OCI-LY7 (cell line): ENCODE data around the gene NLGN1. TPM values are rescaled to one million over a fixed set of nuclear protein-coding genes. Genes with fewer than 3 reads are reported as not detected.

Experiments used
- BruUV-seq: library from RNA; stranded (reverse); fragments of 400-500 nt; replicated peaks from 2 replicates; lab custom pipeline; 2021; lab: Mats Ljungman, UMichigan
- CTCF ChIA-PET: fragments of 300-600 bp; sonication (Branson Sonifier 250); formaldehyde crosslinking; loops from one replicate; lab custom pipeline; 2022; ENCODE audit warnings: antibody characterized with exemption; ENCODE audit not compliant: unreplicated experiment; lab: Charles Lee
- POLR2A ChIA-PET: fragments of 300-600 bp; sonication (Branson Sonifier 250); formaldehyde crosslinking; loops from one replicate; lab custom pipeline; 2022; ENCODE audit warnings: antibody characterized with exemption; lab: Charles Lee
- DNase-seq: peaks from one replicate; pipeline ENCODE4 v3.0.0-alpha.2; 2015; ENCODE audit warnings: low spot score
- H2AFZ ChIP-seq: fragments of 200-600 bp; sonication (generic), shearing (Covaris generic); 2 replicates; pipeline ENCODE4 v1.6.1; 2014; ENCODE audit warnings: mild to moderate bottlenecking, antibody characterized with exemption, low read length, moderate library complexity
- H3K27ac ChIP-seq: fragments of 200-600 bp; sonication (generic); 2 replicates; pipeline ENCODE4 v1.5.1; 2014; ENCODE audit warnings: mixed run types, low read depth, mild to moderate bottlenecking, moderate library complexity, low read length, inconsistent platforms; ENCODE audit not compliant: poor library complexity, severe bottlenecking
- H3K36me3 ChIP-seq: fragments of 200-600 bp; sonication (generic); 2 replicates; pipeline ENCODE4 v1.6.1; 2014; ENCODE audit warnings: mild to moderate bottlenecking, antibody characterized with exemption, low read length, moderate library complexity, mixed read lengths; ENCODE audit not compliant: insufficient read depth
- H3K4me1 ChIP-seq: fragments of 200-600 bp; sonication (generic); 2 replicates; pipeline ENCODE4 v1.5.1; 2014; ENCODE audit warnings: mild to moderate bottlenecking, low read length; ENCODE audit not compliant: insufficient read depth, poor library complexity, severe bottlenecking
- H3K4me2 ChIP-seq: fragments of 200-600 bp; sonication (generic); 2 replicates; pipeline ENCODE4 v1.6.1; 2014; ENCODE audit warnings: mild to moderate bottlenecking, low read length
- H3K4me3 ChIP-seq: fragments of 200-600 bp; sonication (generic); 2 replicates; pipeline ENCODE4 v1.5.1; 2014; ENCODE audit warnings: mild to moderate bottlenecking, low read depth, low read length; ENCODE audit not compliant: poor library complexity, severe bottlenecking
- H3K79me2 ChIP-seq: fragments of 200-600 bp; sonication (generic); 2 replicates; pipeline ENCODE4 v1.6.1; 2016; ENCODE audit warnings: low read depth, mild to moderate bottlenecking, low read length, moderate library complexity, mixed read lengths; ENCODE audit not compliant: insufficient read depth
- H3K9me2 ChIP-seq: fragments of 200-600 bp; sonication (generic); 2 replicates; pipeline ENCODE4 v1.6.1; 2016; ENCODE audit warnings: mild to moderate bottlenecking, low read length, mixed read lengths; ENCODE audit not compliant: insufficient read depth
- H3K9me3 ChIP-seq: fragments of 200-600 bp; sonication (generic); 2 replicates; pipeline ENCODE4 v1.6.1; 2014; ENCODE audit warnings: mild to moderate bottlenecking, mixed run types, low read length, mixed read lengths
- H4K20me1 ChIP-seq: fragments of 200-600 bp; sonication (generic); 2 replicates; pipeline ENCODE4 v1.6.1; 2014; ENCODE audit warnings: mild to moderate bottlenecking, antibody characterized with exemption, low read length, moderate library complexity, mixed read lengths; ENCODE audit not compliant: insufficient read depth
- EZH2phosphoT487 ChIP-seq: fragments of 200-600 bp; sonication (generic); IDR thresholded peaks from 2 replicates; pipeline ENCODE4 v1.6.1; 2018; ENCODE audit warnings: low read depth, borderline replicate concordance, mild to moderate bottlenecking, mixed run types, antibody characterized with exemption, low read length, moderate library complexity, mixed read lengths
- intact Hi-C: fragments of 100-400 bp; cut with micrococcal nuclease; formaldehyde crosslinking; loops from one replicate; pipeline ENCODE4 v1.10.0; 2022; ENCODE audit not compliant: unreplicated experiment
- total RNA-seq, 2 experiments: library from RNA; depleted of rRNA in 1 of 2; stranded (reverse); fragments of >200 nt in 1 of 2; shearing (Covaris generic) in 1 of 2; gene quantifications; 2 replicates each; pipeline ENCODE4 v1.2.3, GENCODE V29; 2014 to 2022
- TF ChIP-seq, protein P1 (sequence below): fragments of 200-600 bp; sonication (generic); conservative IDR thresholded peaks from 2 replicates; pipeline ENCODE4 v1.5.1; 2014; ENCODE audit warnings: mild to moderate bottlenecking, antibody characterized with exemption, low read length, moderate library complexity, mixed read lengths

The NLGN1 gene
- total RNA-seq, 2 experiments from 2014 or later: not detected

DNA sequence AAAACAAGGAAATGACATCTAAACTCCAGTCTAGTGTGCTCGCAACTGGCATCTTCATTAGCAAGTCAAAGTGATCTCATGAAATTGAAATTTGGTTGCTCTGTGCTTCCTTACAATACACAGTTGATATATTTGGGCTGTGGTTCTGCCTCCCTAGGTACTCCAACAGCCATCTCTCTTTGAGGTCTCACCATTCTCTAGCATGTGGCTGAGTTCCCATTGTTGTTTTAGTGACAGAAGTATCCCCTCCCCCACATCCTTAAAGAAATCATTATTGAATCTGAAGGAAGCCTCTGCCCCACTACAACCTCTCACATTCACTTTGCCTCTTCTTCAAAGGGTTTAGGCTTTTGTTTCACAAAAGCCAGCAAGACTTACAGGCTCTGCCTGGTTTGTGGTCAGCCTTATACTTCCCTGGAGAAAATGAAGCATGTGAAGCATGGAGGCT is 516.5 kb downstream of the NLGN1 start:
- Histone ChIP-seq H4K20me1 (no peaks in the 10 kb centered on the region), H3K4me2 (no peak overlapping the region), H3K4me1 (no peaks in the 10 kb centered on the region), H3K4me3 (no peak overlapping the region), H3K79me2 (no peaks in the 10 kb centered on the region), H2AFZ (no peak overlapping the region), H3K9me3 (no peaks in the 10 kb centered on the region), H3K9me2 (no peaks in the 10 kb centered on the region), H3K36me3 (no peaks in the 10 kb centered on the region), H3K27ac (no peak overlapping the region)
- intact Hi-C loops: no loop called here
- ChIA-PET CTCF (no interaction called here), POLR2A (interaction anchor here (1.0 kb wide), 1 partner anchor 14 kb away, joined by 3 read pairs; no protein-coding TSS in a partner anchor)
- DNase-seq: no peak
- TF ChIP-seq EZH2phosphoT487: no peak
- TF ChIP-seq, protein P1, sequence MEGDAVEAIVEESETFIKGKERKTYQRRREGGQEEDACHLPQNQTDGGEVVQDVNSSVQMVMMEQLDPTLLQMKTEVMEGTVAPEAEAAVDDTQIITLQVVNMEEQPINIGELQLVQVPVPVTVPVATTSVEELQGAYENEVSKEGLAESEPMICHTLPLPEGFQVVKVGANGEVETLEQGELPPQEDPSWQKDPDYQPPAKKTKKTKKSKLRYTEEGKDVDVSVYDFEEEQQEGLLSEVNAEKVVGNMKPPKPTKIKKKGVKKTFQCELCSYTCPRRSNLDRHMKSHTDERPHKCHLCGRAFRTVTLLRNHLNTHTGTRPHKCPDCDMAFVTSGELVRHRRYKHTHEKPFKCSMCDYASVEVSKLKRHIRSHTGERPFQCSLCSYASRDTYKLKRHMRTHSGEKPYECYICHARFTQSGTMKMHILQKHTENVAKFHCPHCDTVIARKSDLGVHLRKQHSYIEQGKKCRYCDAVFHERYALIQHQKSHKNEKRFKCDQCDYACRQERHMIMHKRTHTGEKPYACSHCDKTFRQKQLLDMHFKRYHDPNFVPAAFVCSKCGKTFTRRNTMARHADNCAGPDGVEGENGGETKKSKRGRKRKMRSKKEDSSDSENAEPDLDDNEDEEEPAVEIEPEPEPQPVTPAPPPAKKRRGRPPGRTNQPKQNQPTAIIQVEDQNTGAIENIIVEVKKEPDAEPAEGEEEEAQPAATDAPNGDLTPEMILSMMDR: no peak
- no TSS peak for BruUV-seq

DNA sequence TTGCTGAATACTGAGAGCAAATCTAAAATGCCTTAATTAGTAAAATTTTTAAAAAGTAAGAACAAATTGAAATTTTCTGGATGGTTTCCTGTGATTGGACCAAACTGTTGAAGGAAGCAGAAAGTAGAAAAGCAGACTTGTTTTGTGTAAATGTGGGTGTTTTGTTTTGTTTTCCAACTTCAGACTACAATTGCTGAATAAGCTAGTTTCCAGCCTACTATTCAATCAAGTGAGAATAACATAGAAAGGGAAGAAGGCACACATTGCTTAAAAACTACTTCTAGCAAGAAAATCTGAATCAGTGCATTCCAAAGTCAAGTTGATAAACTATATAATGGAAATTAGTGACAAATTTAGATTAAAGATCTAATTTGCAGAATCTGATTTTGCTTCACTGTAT is 519.3 kb downstream of the NLGN1 start:
- no peaks in the 10 kb centered on the region for H3K36me3 ChIP-seq
- DNase-seq: no peak
- BruUV-seq: no TSS peak
- no peak overlapping the region for H3K4me3 ChIP-seq
- TF ChIP-seq, protein P1: no peak
- TF ChIP-seq EZH2phosphoT487: no peak
- H3K27ac ChIP-seq: no peak overlapping the region
- H4K20me1 ChIP-seq: no peaks in the 10 kb centered on the region
- no peak overlapping the region for H2AFZ ChIP-seq
- H3K9me2 ChIP-seq: no peaks in the 10 kb centered on the region
- H3K4me2 ChIP-seq: no peak overlapping the region
- H3K4me1 ChIP-seq: no peaks in the 10 kb centered on the region
- H3K79me2 ChIP-seq: no peaks in the 10 kb centered on the region
- intact Hi-C loops: no loop called here
- CTCF ChIA-PET: no interaction called here
- no peaks in the 10 kb centered on the region for H3K9me3 ChIP-seq
- POLR2A ChIA-PET: no interaction called here

DNA sequence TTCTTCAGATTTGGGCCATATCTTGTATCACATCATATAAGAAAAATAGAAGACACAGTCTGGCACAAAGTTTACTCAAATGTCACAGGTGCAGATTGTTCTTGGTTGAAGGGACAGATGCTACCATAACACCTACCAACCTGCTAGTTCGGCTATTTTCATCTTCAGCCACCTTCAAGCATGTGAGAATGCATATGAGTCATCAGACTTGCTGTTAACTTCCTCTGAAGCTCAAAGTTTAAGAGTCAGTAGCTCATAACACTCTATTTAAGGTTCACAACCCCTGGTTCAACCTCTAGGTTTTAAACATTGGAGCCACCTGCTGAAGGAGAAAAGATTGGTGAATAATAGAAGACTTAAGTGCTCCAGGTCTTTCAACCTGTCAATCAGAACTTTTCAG is 522.8 kb downstream of the NLGN1 start:
- POLR2A ChIA-PET: interaction anchor here (1.0 kb wide), 1 partner anchor 40 kb away, joined by 4 read pairs; no protein-coding TSS in a partner anchor

More for the DNA sequence above, 522.8 kb downstream of the NLGN1 start:
- no peak for TF ChIP-seq EZH2phosphoT487
- TF ChIP-seq, protein P1: no peak
- H3K9me2 ChIP-seq: no peaks in the 10 kb centered on the region
- no peak for DNase-seq
- no peak overlapping the region for H3K4me3 ChIP-seq
- intact Hi-C loops: no loop called here
- no peaks in the 10 kb centered on the region for H3K79me2 ChIP-seq
- H3K4me2 ChIP-seq: no peak overlapping the region
- H2AFZ ChIP-seq: no peak overlapping the region
- H3K36me3 ChIP-seq: no peaks in the 10 kb centered on the region
- H3K9me3 ChIP-seq: no peaks in the 10 kb centered on the region
- no peaks in the 10 kb centered on the region for H4K20me1 ChIP-seq
- no TSS peak for BruUV-seq
- H3K4me1 ChIP-seq: no peaks in the 10 kb centered on the region
- no peak overlapping the region for H3K27ac ChIP-seq
- CTCF ChIA-PET: no interaction called here
